ENCODE measurements around the gene TLX1. TPM values are rescaled to one million over a fixed set of nuclear protein-coding genes. Genes with fewer than 3 reads are reported as not detected.

TLX1 gene
- total and polyA plus RNA-seq, 4 donors = 0.06 to 0.79 (median 0.31) TPM

- Histone ChIP-seq H3K4me1 (ENCODE audit: control insufficient read depth in 4 of 4, insufficient read depth in 4 of 4, low read length in 3 of 4) (peaks cover 7 to 18% (median 12%) of the 10 kb centered on the region in 4 donors), H3K4me3 (ENCODE audit: low read depth in 1 of 3, low read length in 3 of 3) (no peak overlapping the region), H3K9me3 (ENCODE audit: control insufficient read depth in 4 of 4, low read length in 3 of 4) (no peaks in the 10 kb centered on the region), H3K27me3 (ENCODE audit: control insufficient read depth in 4 of 4, insufficient read depth in 4 of 4, low read length in 3 of 4) (peaks cover 10 to 31% (median 17%) of the 10 kb centered on the region in 4 donors), H3K9ac (ENCODE audit: low read depth in 1 of 2, low read length in 2 of 2) (no peak overlapping the region), H3K36me3 (ENCODE audit: control insufficient read depth in 4 of 4, insufficient read depth in 3 of 4, low read depth in 1 of 4, low read length in 3 of 4) (no peaks in the 10 kb centered on the region), H3K27ac (ENCODE audit: low read depth in 1 of 2, low read length in 2 of 2) (no peak overlapping the region)
- 15% methylated on average over 30 of the region's 30 CpGs for WGBS
- no peak for DNase-seq (ENCODE audit: low spot score)
- TF ChIP-seq REST (IDR thresholded peaks at IDR 0.05) = no peak
- no peak for TF ChIP-seq HNF4G (IDR thresholded peaks at IDR 0.05)
- peak; percentile 25 for TF ChIP-seq CTCF (IDR thresholded peaks at IDR 0.05; ENCODE audit: low read depth, low read length, missing input control)
- no peak for TF ChIP-seq ATF3 (IDR thresholded peaks at IDR 0.05)
- no peak for TF ChIP-seq MAX (IDR thresholded peaks at IDR 0.05)
- TF ChIP-seq FOXA1 (IDR thresholded peaks at IDR 0.05) = no peak
- no peak for TF ChIP-seq ZBTB33 (IDR thresholded peaks at IDR 0.05)
- TF ChIP-seq RAD21 (IDR thresholded peaks at IDR 0.05) = peak in 1 of 2 donors; percentile 14
- no peak for TF ChIP-seq FOXA2 (IDR thresholded peaks at IDR 0.05)
- no peak for TF ChIP-seq RXRA (IDR thresholded peaks at IDR 0.05)
- no peak for TF ChIP-seq GABPA (IDR thresholded peaks at IDR 0.05 in 1 of 2, conservative IDR thresholded peaks at IDR 0.05 in 1 of 2)
Measured at GRCh38 chr10:101139421-101139911, 8.4 kb downstream of the TLX1 start.

GRCh38 chr10:101140084-101140949 lies 9.2 kb downstream of the TLX1 start:
- Histone ChIP-seq H3K4me3 (ENCODE audit: low read depth in 1 of 3, low read length in 3 of 3) (no peak overlapping the region), H3K27ac (ENCODE audit: low read depth in 1 of 2, low read length in 2 of 2) (no peak overlapping the region), H3K27me3 (ENCODE audit: control insufficient read depth in 4 of 4, insufficient read depth in 4 of 4, low read length in 3 of 4) (peaks cover 10 to 39% (median 19%) of the 10 kb centered on the region in 4 donors), H3K4me1 (ENCODE audit: control insufficient read depth in 4 of 4, insufficient read depth in 4 of 4, low read length in 3 of 4) (peaks cover 2 to 9% (median 5%) of the 10 kb centered on the region in 4 donors), H3K9me3 (ENCODE audit: control insufficient read depth in 4 of 4, low read length in 3 of 4) (no peaks in the 10 kb centered on the region), H3K9ac (ENCODE audit: low read depth in 1 of 2, low read length in 2 of 2) (no peak overlapping the region), H3K36me3 (ENCODE audit: control insufficient read depth in 4 of 4, insufficient read depth in 3 of 4, low read depth in 1 of 4, low read length in 3 of 4) (no peaks in the 10 kb centered on the region)
- WGBS = 8% methylated on average over 65 of the region's 65 CpGs
- DNase-seq (ENCODE audit: low spot score) = no peak
- TF ChIP-seq ZBTB33 (IDR thresholded peaks at IDR 0.05) (no peak), RXRA (IDR thresholded peaks at IDR 0.05) (no peak)
